ENCODE measurements around the gene BCO1.

Gene BCO1

GRCh38 chr16:81251871-81252270, 13.4 kb downstream of the BCO1 start:
- no peak for DNase-seq (ENCODE audit: extremely low read depth, low read depth)
- TF ChIP-seq, protein P1, sequence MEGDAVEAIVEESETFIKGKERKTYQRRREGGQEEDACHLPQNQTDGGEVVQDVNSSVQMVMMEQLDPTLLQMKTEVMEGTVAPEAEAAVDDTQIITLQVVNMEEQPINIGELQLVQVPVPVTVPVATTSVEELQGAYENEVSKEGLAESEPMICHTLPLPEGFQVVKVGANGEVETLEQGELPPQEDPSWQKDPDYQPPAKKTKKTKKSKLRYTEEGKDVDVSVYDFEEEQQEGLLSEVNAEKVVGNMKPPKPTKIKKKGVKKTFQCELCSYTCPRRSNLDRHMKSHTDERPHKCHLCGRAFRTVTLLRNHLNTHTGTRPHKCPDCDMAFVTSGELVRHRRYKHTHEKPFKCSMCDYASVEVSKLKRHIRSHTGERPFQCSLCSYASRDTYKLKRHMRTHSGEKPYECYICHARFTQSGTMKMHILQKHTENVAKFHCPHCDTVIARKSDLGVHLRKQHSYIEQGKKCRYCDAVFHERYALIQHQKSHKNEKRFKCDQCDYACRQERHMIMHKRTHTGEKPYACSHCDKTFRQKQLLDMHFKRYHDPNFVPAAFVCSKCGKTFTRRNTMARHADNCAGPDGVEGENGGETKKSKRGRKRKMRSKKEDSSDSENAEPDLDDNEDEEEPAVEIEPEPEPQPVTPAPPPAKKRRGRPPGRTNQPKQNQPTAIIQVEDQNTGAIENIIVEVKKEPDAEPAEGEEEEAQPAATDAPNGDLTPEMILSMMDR (IDR thresholded peaks at IDR 0.05; ENCODE audit: low read depth, low read length): no peak

GRCh38 chr16:81253141-81253540, 14.7 kb downstream of the BCO1 start:
- DNase-seq (ENCODE audit: extremely low read depth, low read depth): no peak
- TF ChIP-seq, protein P1 (IDR thresholded peaks at IDR 0.05; ENCODE audit: low read depth, low read length): no peak

DNA sequence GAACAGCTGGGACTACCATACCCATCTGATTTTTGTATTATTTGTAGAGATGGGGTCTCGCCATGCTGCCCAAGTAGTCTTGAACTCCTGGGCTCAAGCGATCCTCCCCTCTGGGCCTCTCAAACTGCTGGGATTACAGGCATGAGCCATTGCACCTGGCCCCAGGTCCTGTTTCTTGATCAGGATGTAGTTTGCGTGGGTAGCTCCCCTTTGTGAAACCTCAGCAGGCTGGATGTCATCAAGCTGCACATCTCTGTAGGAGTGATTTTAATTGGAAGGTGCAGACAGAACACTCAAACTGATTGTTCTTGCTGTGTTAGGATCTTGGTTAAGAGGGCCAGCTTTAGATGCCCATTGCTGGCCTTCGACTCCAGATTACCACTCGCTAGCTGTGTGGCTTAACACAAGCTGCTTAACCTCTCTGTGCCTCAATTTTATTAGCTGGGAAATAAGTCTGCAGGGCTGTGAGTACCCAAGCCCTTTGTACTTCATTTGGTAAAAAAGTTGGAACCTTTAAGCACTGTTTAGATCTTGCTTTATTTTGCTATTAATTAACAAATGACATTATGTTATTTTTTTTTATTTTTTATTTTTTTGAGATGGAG, 16.5 kb downstream of the BCO1 start:
- TF ChIP-seq, protein P1 (IDR thresholded peaks at IDR 0.05; ENCODE audit: low read depth, low read length): no peak
- DNase-seq (ENCODE audit: extremely low read depth, low read depth): no peak

DNA sequence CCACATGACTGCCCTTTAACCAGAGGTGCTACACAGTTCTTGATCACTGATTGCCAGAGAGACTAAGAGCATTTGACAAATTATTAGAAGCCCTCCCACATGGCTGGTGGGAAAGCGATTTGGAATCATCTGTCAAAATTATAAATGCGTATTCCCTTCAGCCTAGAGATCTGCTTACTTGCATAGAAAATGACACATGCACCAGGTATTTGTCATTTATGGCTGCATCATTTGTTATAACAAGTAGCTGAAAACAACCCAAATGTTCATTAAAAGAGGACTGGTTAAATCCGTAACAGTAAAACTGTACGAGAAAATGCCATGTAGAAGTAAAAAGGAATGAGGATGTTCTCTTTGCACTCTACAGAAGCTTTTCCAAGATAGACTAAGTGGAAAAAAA, 21.4 kb downstream of the BCO1 start:
- DNase-seq (ENCODE audit: extremely low read depth, low read depth): no peak
- TF ChIP-seq, protein P1 (IDR thresholded peaks at IDR 0.05; ENCODE audit: low read depth, low read length): no peak

- no peak for DNase-seq (ENCODE audit: extremely low read depth, low read depth)
- TF ChIP-seq, protein P1 (IDR thresholded peaks at IDR 0.05; ENCODE audit: low read depth, low read length): peak; percentile 63
These were observed 22.7 kb downstream of the BCO1 start for GRCh38 chr16:81261049-81261648.

DNA sequence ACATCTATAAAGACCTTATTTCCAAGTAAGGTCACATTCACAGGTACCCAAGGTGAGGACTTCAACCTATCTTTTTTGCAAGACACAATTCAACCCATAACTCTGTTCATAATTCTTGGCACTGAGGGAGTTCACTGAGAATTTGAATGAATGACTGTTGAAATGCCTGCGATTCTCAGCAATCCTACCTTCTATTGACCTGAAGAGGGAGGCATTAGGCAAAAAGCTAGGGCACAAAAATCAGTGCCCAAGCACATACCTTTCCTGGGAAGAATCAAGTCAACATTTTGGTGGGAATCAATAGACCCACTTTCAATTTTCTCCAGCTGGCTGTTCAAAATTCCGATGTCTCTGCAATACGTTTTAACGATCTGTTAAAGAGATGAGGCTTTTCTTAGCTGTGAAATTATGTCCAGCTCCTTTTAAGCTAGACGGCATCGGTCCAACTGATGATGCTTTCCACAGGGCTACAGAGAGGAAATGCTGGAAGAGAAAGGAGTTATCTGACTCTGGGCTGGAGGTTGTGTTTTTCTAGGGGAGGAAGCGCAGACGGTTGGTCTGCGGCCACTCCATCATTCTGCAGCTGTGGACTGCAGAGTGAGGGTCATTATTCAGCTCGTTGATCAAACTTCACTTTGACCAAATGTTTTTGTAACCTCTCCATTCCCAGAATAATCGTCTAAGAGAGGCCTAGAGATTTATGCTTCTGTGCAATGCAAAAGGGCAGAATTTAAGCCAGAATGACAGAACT, 25.2 kb downstream of the BCO1 start:
- TF ChIP-seq, protein P1 (IDR thresholded peaks at IDR 0.05; ENCODE audit: low read depth, low read length): no peak
- no peak for DNase-seq (ENCODE audit: extremely low read depth, low read depth)

DNA sequence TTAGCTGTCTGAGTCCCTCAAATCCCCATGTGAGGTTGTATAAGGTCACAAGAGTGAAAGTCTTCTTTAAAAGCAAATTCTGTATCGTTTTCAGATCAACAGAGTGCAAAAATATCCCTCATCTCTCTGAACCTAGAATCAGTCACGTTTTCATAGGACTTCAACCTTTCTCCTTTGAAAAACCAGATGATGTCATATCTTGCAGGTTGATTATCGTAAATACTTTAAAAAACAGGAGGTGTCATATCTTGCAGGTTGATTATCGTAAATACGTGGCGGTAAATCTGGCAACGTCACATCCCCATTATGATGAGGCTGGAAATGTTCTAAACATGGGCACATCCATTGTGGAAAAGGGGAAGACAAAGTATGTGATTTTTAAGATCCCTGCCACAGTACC, 25.9 kb downstream of the BCO1 start:
- TF ChIP-seq, protein P1 (IDR thresholded peaks at IDR 0.05; ENCODE audit: low read depth, low read length): no peak
- no peak for DNase-seq (ENCODE audit: extremely low read depth, low read depth)
